ENCODE measurements around the gene LAD1. TPM values are rescaled to one million over a fixed set of nuclear protein-coding genes. Genes with fewer than 3 reads are reported as not detected.

The LAD1 gene
- total and polyA plus RNA-seq, 2 experiments from 2014 or later, result 63.5 to 64.2 TPM

GRCh38 chr1:201403359-201403758 lies 4.2 kb upstream of the LAD1 start:
- 77% methylated on average over 1 of the region's 1 CpG for WGBS (ENCODE audit: low lambda C conversion rate, missing lambda C conversion rate)
- Histone ChIP-seq H2AFZ (no peak overlapping the region), H3K4me1 (ENCODE audit: insufficient read depth) (peaks cover 48% of the 10 kb centered on the region), H3K79me2 (peaks cover 11% of the 10 kb centered on the region), H4K20me1 (ENCODE audit: insufficient read depth, poor library complexity, severe bottlenecking) (no peaks in the 10 kb centered on the region), H3K4me3 (no peak overlapping the region), H3K9me3 (ENCODE audit: low read depth) (no peaks in the 10 kb centered on the region), H3K27ac (no peak overlapping the region), H3K4me2 (no peak overlapping the region), H3K36me3 (replicated peaks; ENCODE audit: insufficient read depth, low read depth) (no peaks in the 10 kb centered on the region), H3K9me2 (replicated peaks; ENCODE audit: insufficient read depth) (no peaks in the 10 kb centered on the region), H3K27me3 (no peaks in the 10 kb centered on the region)
- DNase-seq (ENCODE audit: low spot score), result no peak
- TF ChIP-seq EZH2 (IDR thresholded peaks at IDR 0.05; ENCODE audit: borderline replicate concordance) (no peak), EZH2phosphoT487 (IDR thresholded peaks at IDR 0.05; ENCODE audit: low read depth, severe bottlenecking, unreplicated experiment) (no peak), CTCF (IDR thresholded peaks at IDR 0.05; ENCODE audit: poor library complexity) (no peak)

DNA sequence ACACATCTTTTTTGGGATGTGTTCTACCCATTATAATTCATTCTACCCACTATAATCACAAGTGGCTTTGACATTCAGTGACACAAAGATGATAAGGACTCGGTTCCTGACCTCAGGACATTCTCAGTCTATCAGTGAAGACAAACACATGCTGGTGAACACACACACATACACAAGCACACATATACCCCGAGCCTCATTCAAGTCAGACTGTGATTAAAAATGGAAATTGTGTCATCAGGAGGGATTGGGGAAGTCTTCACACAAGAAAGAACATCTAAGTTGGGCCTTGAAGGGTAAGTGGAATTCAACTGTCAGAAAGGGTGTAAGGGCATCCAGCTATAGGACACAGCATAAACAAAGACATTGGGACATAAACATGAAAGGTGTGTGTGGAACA lies 2.6 kb upstream of the LAD1 start:
- Histone ChIP-seq H3K27me3 (no peaks in the 10 kb centered on the region), H3K9me3 (ENCODE audit: low read depth) (no peaks in the 10 kb centered on the region), H3K4me3 (no peak overlapping the region), H3K79me2 (peaks cover 15% of the 10 kb centered on the region), H4K20me1 (ENCODE audit: insufficient read depth, poor library complexity, severe bottlenecking) (no peaks in the 10 kb centered on the region), H3K4me1 (ENCODE audit: insufficient read depth) (peaks cover 51% of the 10 kb centered on the region), H3K27ac (peak overlapping the region; percentile 98), H3K9me2 (replicated peaks; ENCODE audit: insufficient read depth) (no peaks in the 10 kb centered on the region), H3K4me2 (no peak overlapping the region), H3K36me3 (replicated peaks; ENCODE audit: insufficient read depth, low read depth) (no peaks in the 10 kb centered on the region), H2AFZ (no peak overlapping the region)
- WGBS (ENCODE audit: low lambda C conversion rate, missing lambda C conversion rate), result 51% methylated on average over 2 of the region's 2 CpGs
- DNase-seq (ENCODE audit: low spot score), result no peak
- TF ChIP-seq CTCF (IDR thresholded peaks at IDR 0.05; ENCODE audit: poor library complexity) (no peak), EZH2phosphoT487 (IDR thresholded peaks at IDR 0.05; ENCODE audit: low read depth, severe bottlenecking, unreplicated experiment) (no peak), EZH2 (IDR thresholded peaks at IDR 0.05; ENCODE audit: borderline replicate concordance) (no peak)

DNA sequence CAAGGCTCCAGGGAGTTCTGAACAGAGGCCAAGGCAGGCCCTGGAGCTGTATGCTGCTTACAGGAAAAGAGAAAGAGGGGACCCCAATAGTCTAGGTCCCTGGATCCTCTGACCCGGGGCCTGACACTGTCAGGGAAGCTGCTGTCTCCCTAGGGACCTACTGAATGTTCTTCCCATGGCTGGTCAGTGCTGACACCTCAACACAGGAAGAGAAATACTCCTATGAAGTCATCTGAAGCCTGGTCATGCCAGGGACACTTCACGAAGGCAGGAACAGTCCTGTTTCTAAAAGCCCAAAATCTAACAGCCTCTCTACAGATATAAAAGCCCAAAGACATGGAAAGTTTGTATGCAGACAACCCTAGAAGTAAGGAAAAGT lies 1.7 kb upstream of the LAD1 start:
- peak overlapping the region; percentile 98 for H3K27ac ChIP-seq
- H3K27me3 ChIP-seq, result no peaks in the 10 kb centered on the region
- DNase-seq (ENCODE audit: low spot score), result no peak
- no peaks in the 10 kb centered on the region for H3K9me2 ChIP-seq (replicated peaks; ENCODE audit: insufficient read depth)
- no peaks in the 10 kb centered on the region for H3K9me3 ChIP-seq (ENCODE audit: low read depth)
- no peaks in the 10 kb centered on the region for H3K36me3 ChIP-seq (replicated peaks; ENCODE audit: insufficient read depth, low read depth)
- WGBS (ENCODE audit: low lambda C conversion rate, missing lambda C conversion rate), result 97% methylated on average over 2 of the region's 2 CpGs
- peaks cover 46% of the 10 kb centered on the region for H3K4me1 ChIP-seq (ENCODE audit: insufficient read depth)
- peak overlapping the region; percentile 82 for H3K4me2 ChIP-seq
- H3K4me3 ChIP-seq, result no peak overlapping the region
- H3K79me2 ChIP-seq, result peaks cover 22% of the 10 kb centered on the region
- no peaks in the 10 kb centered on the region for H4K20me1 ChIP-seq (ENCODE audit: insufficient read depth, poor library complexity, severe bottlenecking)
- TF ChIP-seq EZH2 (IDR thresholded peaks at IDR 0.05; ENCODE audit: borderline replicate concordance) (no peak), CTCF (IDR thresholded peaks at IDR 0.05; ENCODE audit: poor library complexity) (no peak), EZH2phosphoT487 (IDR thresholded peaks at IDR 0.05; ENCODE audit: low read depth, severe bottlenecking, unreplicated experiment) (no peak)
- H2AFZ ChIP-seq, result no peak overlapping the region

Measured in hepatocyte (in vitro differentiated cells).